ENCODE measurements around the gene ACVR1C.
"Not testable (repeated sequence)": the region's sequence is repeated elsewhere in the genome, so short reads cannot be mapped to it uniquely, and the experiment has no call there.

GRCh38 chr2:157566113-157566512 lies 62.6 kb downstream of the ACVR1C start:
- TF ChIP-seq, protein P1, sequence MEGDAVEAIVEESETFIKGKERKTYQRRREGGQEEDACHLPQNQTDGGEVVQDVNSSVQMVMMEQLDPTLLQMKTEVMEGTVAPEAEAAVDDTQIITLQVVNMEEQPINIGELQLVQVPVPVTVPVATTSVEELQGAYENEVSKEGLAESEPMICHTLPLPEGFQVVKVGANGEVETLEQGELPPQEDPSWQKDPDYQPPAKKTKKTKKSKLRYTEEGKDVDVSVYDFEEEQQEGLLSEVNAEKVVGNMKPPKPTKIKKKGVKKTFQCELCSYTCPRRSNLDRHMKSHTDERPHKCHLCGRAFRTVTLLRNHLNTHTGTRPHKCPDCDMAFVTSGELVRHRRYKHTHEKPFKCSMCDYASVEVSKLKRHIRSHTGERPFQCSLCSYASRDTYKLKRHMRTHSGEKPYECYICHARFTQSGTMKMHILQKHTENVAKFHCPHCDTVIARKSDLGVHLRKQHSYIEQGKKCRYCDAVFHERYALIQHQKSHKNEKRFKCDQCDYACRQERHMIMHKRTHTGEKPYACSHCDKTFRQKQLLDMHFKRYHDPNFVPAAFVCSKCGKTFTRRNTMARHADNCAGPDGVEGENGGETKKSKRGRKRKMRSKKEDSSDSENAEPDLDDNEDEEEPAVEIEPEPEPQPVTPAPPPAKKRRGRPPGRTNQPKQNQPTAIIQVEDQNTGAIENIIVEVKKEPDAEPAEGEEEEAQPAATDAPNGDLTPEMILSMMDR (conservative IDR thresholded peaks at IDR 0.05; ENCODE audit: low read length), result not testable (repeated sequence)
- TF ChIP-seq EZH2phosphoT487 (IDR thresholded peaks at IDR 0.05; ENCODE audit: borderline replicate concordance), result not testable (repeated sequence)

Data from Loucy (cell line).